Endometrial microvascular endothelial cells (primary cell): ENCODE data around the gene BDKRB1. TPM values are rescaled to one million over a fixed set of nuclear protein-coding genes. Genes with fewer than 3 reads are reported as not detected.
"Not testable (repeated sequence)": the region's sequence is repeated elsewhere in the genome, so short reads cannot be mapped to it uniquely, and the experiment has no call there.

Source experiments
- in situ Hi-C: cut with HindIII; loops from 2 replicates; pipeline ENCODE4 v1.10.0; 2017; ENCODE audit warnings: low sequenced_read_pairs, low pct_unique_long_range_greater_than_20kb; ENCODE audit errors: inconsistent ontology term
- total RNA-seq: library from RNA; depleted of rRNA; stranded (reverse); fragments of >200 nt; gene quantifications from one replicate; pipeline ENCODE4 v1.2.3, GENCODE V29; 2015; ENCODE audit errors: inconsistent ontology term

Gene BDKRB1
- total RNA-seq, 1 donor from 2014 or later: not detected

DNA sequence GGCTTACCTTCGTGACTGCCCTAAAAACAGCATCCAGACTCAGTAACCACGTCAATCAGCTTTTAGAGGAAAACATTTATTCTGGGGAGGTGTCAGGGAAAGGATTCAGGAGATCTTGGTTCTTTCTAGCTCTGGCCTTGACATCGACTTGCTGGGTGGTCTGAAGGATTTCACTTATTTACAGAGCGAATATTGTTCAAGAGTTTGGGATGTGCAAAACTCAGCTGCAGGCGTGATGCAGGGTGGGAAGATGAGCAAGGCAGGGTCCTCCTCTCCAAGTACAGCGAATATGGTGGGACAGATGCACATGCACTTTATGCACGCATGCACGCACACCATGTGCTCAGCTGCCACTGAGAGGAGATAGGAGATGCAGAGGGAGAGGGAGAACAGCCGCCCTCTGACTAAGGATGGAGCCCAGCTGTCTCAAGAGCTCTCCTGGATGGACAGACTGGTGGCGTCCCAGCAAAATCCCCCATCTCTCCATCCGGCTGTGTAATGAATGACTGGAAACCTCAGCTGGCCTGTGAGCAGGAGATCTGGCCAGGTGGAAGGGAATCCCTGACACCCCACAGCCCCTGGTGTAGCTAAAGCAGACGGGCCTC lies 24.4 kb upstream of the BDKRB1 start:
- in situ Hi-C loops: no loop called here

GRCh38 chr14:96232506-96232905 lies 23.5 kb upstream of the BDKRB1 start:
- in situ Hi-C loops: no loop called here

GRCh38 chr14:96233661-96234060 lies 22.3 kb upstream of the BDKRB1 start:
- in situ Hi-C loops: no loop called here

GRCh38 chr14:96235426-96235825 lies 20.6 kb upstream of the BDKRB1 start:
- in situ Hi-C loops: no loop called here

GRCh38 chr14:96237641-96238040 lies 18.4 kb upstream of the BDKRB1 start:
- in situ Hi-C loops: no loop called here

GRCh38 chr14:96238676-96239265 lies 17.2 kb upstream of the BDKRB1 start:
- in situ Hi-C loops: no loop called here

- in situ Hi-C loops: no loop called here
Measured at GRCh38 chr14:96239711-96240141, 16.3 kb upstream of the BDKRB1 start.

DNA sequence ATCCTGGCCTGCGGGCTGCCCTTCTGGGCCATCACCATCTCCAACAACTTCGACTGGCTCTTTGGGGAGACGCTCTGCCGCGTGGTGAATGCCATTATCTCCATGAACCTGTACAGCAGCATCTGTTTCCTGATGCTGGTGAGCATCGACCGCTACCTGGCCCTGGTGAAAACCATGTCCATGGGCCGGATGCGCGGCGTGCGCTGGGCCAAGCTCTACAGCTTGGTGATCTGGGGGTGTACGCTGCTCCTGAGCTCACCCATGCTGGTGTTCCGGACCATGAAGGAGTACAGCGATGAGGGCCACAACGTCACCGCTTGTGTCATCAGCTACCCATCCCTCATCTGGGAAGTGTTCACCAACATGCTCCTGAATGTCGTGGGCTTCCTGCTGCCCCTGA lies 15.4 kb upstream of the BDKRB1 start:
- in situ Hi-C loops: no loop called here

- in situ Hi-C loops: no loop called here
Measured at GRCh38 chr14:96242126-96242525, 13.9 kb upstream of the BDKRB1 start.

DNA sequence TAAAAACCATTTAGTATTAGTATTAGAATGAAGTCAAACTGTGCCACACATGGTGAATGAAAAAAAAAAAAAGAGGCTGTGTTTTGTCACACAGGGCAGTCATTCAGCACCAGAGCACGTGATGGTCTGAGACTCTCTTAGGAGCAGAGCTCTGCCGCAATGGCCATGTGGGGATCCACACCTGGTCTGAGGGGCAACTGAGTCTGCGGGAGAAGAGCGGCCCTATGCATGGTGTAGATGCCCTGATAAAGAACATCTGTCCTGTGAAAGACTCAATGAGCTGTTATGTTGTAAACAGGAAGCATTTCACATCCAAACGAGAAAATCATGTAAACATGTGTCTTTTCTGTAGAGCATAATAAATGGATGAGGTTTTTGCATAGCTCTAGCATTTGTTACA lies 12.2 kb upstream of the BDKRB1 start:
- in situ Hi-C loops: no loop called here

GRCh38 chr14:96245074-96245473 lies 10.9 kb upstream of the BDKRB1 start:
- in situ Hi-C loops: not testable (repeated sequence)

DNA sequence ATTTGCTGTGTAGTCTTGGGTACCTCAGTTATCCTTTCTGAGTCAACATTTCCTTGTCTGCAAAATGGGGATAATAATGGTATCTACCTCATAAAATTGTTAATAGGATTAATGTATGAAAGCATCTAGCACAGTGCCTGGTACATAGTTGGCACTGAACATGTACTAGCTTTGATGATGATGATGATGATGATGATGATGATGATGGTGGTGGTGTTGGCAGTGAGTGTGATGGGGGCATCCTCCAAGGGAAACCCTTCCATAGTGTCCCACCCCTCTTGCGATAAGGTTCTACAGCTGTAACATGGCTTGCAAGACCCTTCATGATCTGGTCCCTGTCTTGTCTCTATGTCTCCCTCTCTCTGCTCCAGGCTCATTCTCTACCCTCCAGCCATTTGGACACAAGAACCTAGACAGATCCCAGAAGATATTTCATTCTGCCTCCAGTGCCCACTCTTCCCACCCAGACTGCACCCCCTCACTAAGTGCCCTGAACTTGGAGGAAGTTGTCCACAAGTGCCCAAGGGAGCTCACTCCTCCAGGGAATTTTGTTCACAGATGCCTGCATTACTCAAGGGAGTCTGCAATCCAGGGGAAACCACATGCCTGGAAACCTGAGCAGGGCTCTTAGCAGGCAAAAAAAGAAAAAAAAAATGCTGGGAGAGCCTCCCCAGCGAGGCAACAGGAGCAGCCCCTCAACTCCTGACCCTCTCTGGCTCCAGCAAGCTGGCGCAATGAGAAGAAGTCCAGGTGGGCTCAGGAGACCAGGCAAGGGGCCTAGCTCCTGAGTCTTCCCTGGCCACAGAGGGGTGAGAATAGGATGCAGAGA lies 10.1 kb upstream of the BDKRB1 start:
- in situ Hi-C loops: no loop called here

DNA sequence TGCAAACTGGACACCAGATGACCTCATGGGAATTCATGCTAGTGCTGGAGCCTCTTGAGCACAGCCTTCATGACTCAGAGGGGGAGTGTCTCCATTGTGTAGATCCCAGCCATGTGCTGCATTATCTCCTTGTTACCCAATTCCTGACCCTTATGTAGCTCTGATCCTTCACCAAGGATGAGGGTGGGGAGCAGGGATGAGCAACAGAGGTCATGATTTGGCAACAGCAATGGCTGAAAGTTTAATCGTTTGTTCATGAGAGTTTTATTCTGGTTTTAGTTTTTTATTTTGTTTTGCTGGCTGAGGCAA lies 9.5 kb upstream of the BDKRB1 start:
- in situ Hi-C loops: no loop called here

- in situ Hi-C loops: no loop called here
Measured at GRCh38 chr14:96247031-96247430, 9.0 kb upstream of the BDKRB1 start.

- in situ Hi-C loops: no loop called here
Measured at GRCh38 chr14:96249029-96249428, 7.0 kb upstream of the BDKRB1 start.

GRCh38 chr14:96250485-96250884 lies 5.5 kb upstream of the BDKRB1 start:
- in situ Hi-C loops: no loop called here

DNA sequence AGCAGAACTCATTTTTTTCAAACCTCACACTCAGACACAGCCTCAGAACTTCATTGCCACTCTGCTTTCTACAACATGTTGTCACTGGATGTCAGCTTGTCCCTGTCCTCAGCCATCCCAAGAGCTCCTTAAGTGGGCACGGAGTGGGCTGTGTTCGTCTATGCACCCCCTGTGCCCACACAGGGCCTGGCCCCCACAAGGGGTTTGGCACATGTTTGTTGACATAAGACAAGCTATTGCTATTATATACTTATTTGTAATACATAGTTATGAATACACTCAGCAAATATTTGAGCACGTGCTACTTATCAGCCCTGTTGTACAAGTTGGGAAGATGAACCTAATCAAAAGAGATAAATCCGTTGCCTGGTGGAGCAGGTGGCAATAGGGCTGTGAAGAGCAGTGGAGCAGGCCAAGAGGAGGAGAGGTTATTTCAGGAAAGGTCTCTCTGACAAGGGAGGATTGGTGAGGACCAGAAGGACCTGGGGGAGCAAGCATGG lies 4.3 kb upstream of the BDKRB1 start:
- in situ Hi-C loops: no loop called here

DNA sequence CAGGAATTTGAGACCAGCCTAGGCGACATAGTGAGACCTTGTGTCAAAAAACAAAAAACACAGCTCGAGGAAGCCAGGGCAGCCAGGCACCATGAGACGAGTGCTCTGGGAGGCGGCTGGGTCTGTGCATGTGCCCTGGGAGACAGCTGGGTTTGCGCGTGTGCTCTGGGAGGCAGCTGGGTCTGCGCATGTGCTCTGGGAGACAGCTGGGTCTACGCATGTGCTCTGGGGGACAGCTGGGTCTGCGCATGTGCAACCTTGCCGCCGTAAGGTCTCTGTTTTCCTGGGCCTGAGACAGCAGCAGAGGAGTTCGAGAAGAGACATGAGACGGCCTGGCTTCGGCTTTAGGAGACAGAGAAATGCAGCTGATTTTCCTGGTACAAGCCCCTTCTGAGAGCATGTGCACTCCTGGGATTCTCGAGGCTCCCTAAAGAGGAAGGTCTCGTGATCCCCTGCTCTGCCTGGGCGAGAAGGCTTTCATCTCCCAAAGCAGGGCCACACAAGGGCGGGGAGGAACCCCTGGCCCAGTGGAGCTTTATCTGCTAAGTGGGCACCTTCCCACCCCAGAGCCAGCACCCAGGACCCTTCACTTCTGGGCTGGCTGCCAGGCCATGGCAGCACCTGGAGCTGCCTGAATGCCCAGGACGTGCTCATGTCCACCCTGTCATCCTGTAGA lies 3.5 kb upstream of the BDKRB1 start:
- in situ Hi-C loops: no loop called here

DNA sequence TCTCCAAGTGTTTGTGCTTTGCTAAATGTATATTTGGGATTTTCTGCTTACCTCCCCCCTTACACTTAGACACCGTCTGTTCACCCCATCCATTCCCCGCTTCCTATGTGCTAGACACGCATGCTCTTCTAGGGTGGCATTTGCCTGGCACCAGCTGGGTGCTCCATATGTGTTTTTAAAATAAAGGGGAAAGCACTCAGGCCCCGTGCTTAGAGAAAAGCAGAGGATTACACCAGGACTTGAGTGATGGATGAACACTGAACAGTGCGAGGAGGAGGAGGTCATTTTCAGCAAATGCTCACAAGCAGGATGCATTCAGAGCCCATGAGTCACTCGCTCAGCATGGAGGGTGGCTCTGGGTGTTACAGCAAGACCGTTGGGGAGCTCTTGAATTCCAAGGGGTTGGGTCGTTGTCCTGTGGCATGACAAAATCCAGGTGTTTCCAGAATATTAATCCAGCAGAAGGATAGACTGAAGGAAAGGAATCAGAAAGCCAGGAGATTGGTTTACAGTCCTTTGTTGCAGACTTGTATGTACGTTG lies 2.9 kb upstream of the BDKRB1 start:
- in situ Hi-C loops: no loop called here
